HEK293 (cell line): ENCODE data around the gene SCFD2.

ENCODE experiments used
- CTCF ChIA-PET: fragments of 350-600 bp; formaldehyde crosslinking; extraction: SDS; loops from one replicate; lab custom pipeline; 2021; ENCODE audit warnings: antibody characterized with exemption; lab: Yijun Ruan, JAX
- POLR2A ChIA-PET: fragments of 300-600 bp; formaldehyde crosslinking; extraction: SDS; loops from one replicate; lab custom pipeline; 2020; ENCODE audit warnings: antibody characterized with exemption, inconsistent platforms; lab: Yijun Ruan, JAX
- H3K27ac ChIP-seq: fragments of 200-500 bp; sonication (Bioruptor generic); 2 replicates; pipeline ENCODE4 v1.5.1; 2014; ENCODE audit warnings: low read depth, low read length, control low read depth, inconsistent platforms; ENCODE audit errors: extremely low read depth
- H3K36me3 ChIP-seq, 2 experiments: fragments of 200-500 bp in 1 of 2; sonication (Bioruptor generic) in 1 of 2; 1 replicate in 1 of 2; 2 replicates in 1 of 2; pipeline ENCODE4 v1.5.1; 2014 to 2017; ENCODE audit warnings: inconsistent platforms in 2 of 2, low read length in 2 of 2; ENCODE audit not compliant: control insufficient read depth in 2 of 2, insufficient read depth in 1 of 2
- H3K4me1 ChIP-seq: fragments of 200-500 bp; sonication (Bioruptor generic); 2 replicates; pipeline ENCODE4 v1.5.1; 2014; ENCODE audit warnings: mild to moderate bottlenecking, low read length, inconsistent platforms; ENCODE audit not compliant: control insufficient read depth, insufficient read depth
- H3K4me3 ChIP-seq: 2 replicates; pipeline ENCODE4 v1.5.1; 2011; ENCODE audit warnings: low read depth, mild to moderate bottlenecking, control low read depth, low read length, moderate library complexity
- H3K9me3 ChIP-seq: fragments of 200-500 bp; sonication (Bioruptor generic); 2 replicates; pipeline ENCODE4 v1.5.1; 2014; ENCODE audit warnings: low read depth, low read length, inconsistent platforms; ENCODE audit not compliant: control insufficient read depth, insufficient read depth
- HOXD13 ChIP-seq: sonication (generic); formaldehyde crosslinking; IDR thresholded peaks from 2 replicates; pipeline ENCODE4 v1.8.0; 2022; ENCODE audit warnings: missing genetic modification reagents, borderline replicate concordance
- IKZF3 ChIP-seq: fragments of 450-650 bp; IDR thresholded peaks from 2 replicates; pipeline ENCODE4 v1.5.0; 2018; ENCODE audit warnings: missing biosample characterization, mild to moderate bottlenecking, missing genetic modification characterization, moderate library complexity
- TCF7L2 ChIP-seq: IDR thresholded peaks from 2 replicates; pipeline ENCODE4 v1.6.1; 2011; ENCODE audit warnings: low read depth, mild to moderate bottlenecking, inconsistent platforms, low read length, moderate library complexity, borderline replicate concordance
- ZBTB20 ChIP-seq: fragments of 450-650 bp; formaldehyde crosslinking; IDR thresholded peaks from 2 replicates; pipeline ENCODE4 v1.5.1; 2016; ENCODE audit warnings: missing biosample characterization, missing genetic modification characterization
- ZBTB21 ChIP-seq: fragments of 450-650 bp; formaldehyde crosslinking; IDR thresholded peaks from 2 replicates; pipeline ENCODE4 v1.5.1; 2017; ENCODE audit warnings: missing biosample characterization, missing genetic modification characterization
- ZFP3 ChIP-seq: fragments of 450-650 bp; formaldehyde crosslinking; IDR thresholded peaks from 2 replicates; pipeline ENCODE4 v1.5.1; 2016; ENCODE audit warnings: low read depth, missing biosample characterization, missing genetic modification characterization
- ZNF114 ChIP-seq: fragments of 450-650 bp; formaldehyde crosslinking; IDR thresholded peaks from 2 replicates; pipeline ENCODE4 v1.5.0; 2017; ENCODE audit warnings: missing biosample characterization, missing genetic modification characterization
- ZNF280C ChIP-seq: fragments of 450-650 bp; formaldehyde crosslinking; IDR thresholded peaks from 2 replicates; pipeline ENCODE4 v1.5.1; 2016; ENCODE audit warnings: missing biosample characterization, missing genetic modification characterization
- ZNF529 ChIP-seq: fragments of 450-650 bp; formaldehyde crosslinking; IDR thresholded peaks from 2 replicates; pipeline ENCODE4 v1.5.1; 2017; ENCODE audit warnings: missing genetic modification characterization, missing biosample characterization; ENCODE audit not compliant: insufficient replicate concordance
- ZNF707 ChIP-seq: fragments of 450-650 bp; formaldehyde crosslinking; IDR thresholded peaks from 2 replicates; pipeline ENCODE4 v1.5.1; 2016; ENCODE audit warnings: missing biosample characterization, missing genetic modification characterization
- ZNF791 ChIP-seq: fragments of 450-650 bp; formaldehyde crosslinking; IDR thresholded peaks from 2 replicates; pipeline ENCODE4 v1.5.1; 2016; ENCODE audit warnings: missing biosample characterization, missing genetic modification characterization
- ZNF843 ChIP-seq: fragments of 450-650 bp; formaldehyde crosslinking; IDR thresholded peaks from 2 replicates; pipeline ENCODE4 v1.5.1; 2016; ENCODE audit warnings: missing biosample characterization, missing genetic modification characterization
- ZSCAN18 ChIP-seq: fragments of 450-650 bp; formaldehyde crosslinking; IDR thresholded peaks from 2 replicates; pipeline ENCODE4 v1.5.1; 2016; ENCODE audit warnings: missing biosample characterization, missing genetic modification characterization

Gene SCFD2

GRCh38 chr4:53019485-53020382 lies 346.1 kb downstream of the SCFD2 start:
- ChIA-PET POLR2A (interaction anchor here (1.3 kb wide), 1 partner anchor 1214 kb away, joined by 4 read pairs; no protein-coding TSS in a partner anchor), CTCF (interaction anchor here (1.1 to 1.6 kb wide), 3 partner anchors 112 to 1215 kb away, joined by 3 to 4 read pairs (median 4); no protein-coding TSS in a partner anchor)
- Histone ChIP-seq H3K9me3 (no peaks in the 10 kb centered on the region), H3K36me3 (no peaks in the 10 kb centered on the region), H3K27ac (no peak overlapping the region), H3K4me1 (no peaks in the 10 kb centered on the region), H3K4me3 (no peak overlapping the region)
- TF ChIP-seq ZNF114 (tag by site-specific recombination) (no peak), ZSCAN18 (tag by site-specific recombination) (no peak), TCF7L2 (peak; percentile 35; the same call in 1 of the 2 replicates), ZNF280C (tag by site-specific recombination) (no peak), ZBTB20 (tag by site-specific recombination) (no peak), ZNF707 (tag by site-specific recombination) (no peak)

GRCh38 chr4:53018471-53018870 lies 347.4 kb downstream of the SCFD2 start:
- CTCF ChIA-PET: interaction anchor here (1.2 kb wide), 1 partner anchor 1215 kb away, joined by 4 read pairs; no protein-coding TSS in a partner anchor

More at GRCh38 chr4:53018471-53018870, 347.4 kb downstream of the SCFD2 start:
- POLR2A ChIA-PET: no interaction called here
- H3K4me3 ChIP-seq: no peak overlapping the region
- H3K36me3 ChIP-seq: no peaks in the 10 kb centered on the region
- TF ChIP-seq ZBTB21: no peak
- TF ChIP-seq ZNF843 (tag by site-specific recombination): no peak
- no peak for TF ChIP-seq ZNF791 (tag by site-specific recombination)
- no peak for TF ChIP-seq ZNF280C (tag by site-specific recombination)
- TF ChIP-seq IKZF3 (tag by site-specific recombination): no peak
- TF ChIP-seq ZNF529 (tag by site-specific recombination): no peak
- no peak for TF ChIP-seq HOXD13
- no peak for TF ChIP-seq ZFP3 (tag by site-specific recombination)
- H3K9me3 ChIP-seq: no peaks in the 10 kb centered on the region
- H3K27ac ChIP-seq: no peak overlapping the region
- no peaks in the 10 kb centered on the region for H3K4me1 ChIP-seq
